ENCODE results near the gene BAZ1B.
A peak's percentile ranks its signal among the peaks of the same experiment; 100 is the strongest.
"Not testable (repeated sequence)": the region's sequence is repeated elsewhere in the genome, so short reads cannot be mapped to it uniquely, and the experiment has no call there.

The BAZ1B gene

GRCh38 chr7:73530800-73531199, 8.7 kb upstream of the BAZ1B start:
- no peaks in the 10 kb centered on the region for H3K79me2 ChIP-seq (ENCODE audit: insufficient read depth, low read length)
- H3K9me3 ChIP-seq (ENCODE audit: low read length): no peaks in the 10 kb centered on the region
- H3F3A ChIP-seq (ENCODE audit: insufficient read depth, low read length): no peaks in the 10 kb centered on the region
- H3K4me2 ChIP-seq (ENCODE audit: low read length): no peak overlapping the region
- H2AFZ ChIP-seq (ENCODE audit: low read length): no peak overlapping the region
- H3K9ac ChIP-seq (ENCODE audit: low read length): no peak overlapping the region
- no peak overlapping the region for H3K27ac ChIP-seq (ENCODE audit: low read depth, low read length, poor library complexity, severe bottlenecking)
- TF ChIP-seq CTCF (IDR thresholded peaks at IDR 0.05; ENCODE audit: low read length): no peak
- no peak for TF ChIP-seq EZH2 (IDR thresholded peaks at IDR 0.05; ENCODE audit: borderline replicate concordance, low read length)
- H3K4me1 ChIP-seq (ENCODE audit: insufficient read depth, low read length, severe bottlenecking): peaks cover 14% of the 10 kb centered on the region
- H4K20me1 ChIP-seq (ENCODE audit: insufficient read depth, low read length): no peaks in the 10 kb centered on the region
- no peaks in the 10 kb centered on the region for H3K9me2 ChIP-seq (ENCODE audit: low read depth, low read length)
- peaks cover 9% of the 10 kb centered on the region for H3K36me3 ChIP-seq (ENCODE audit: insufficient read depth, low read length)
- H3K27me3 ChIP-seq (ENCODE audit: insufficient read depth, low read length): no peaks in the 10 kb centered on the region
- H3K4me3 ChIP-seq (ENCODE audit: low read depth, low read length, poor library complexity, severe bottlenecking): no peak overlapping the region

- Histone ChIP-seq H3K27me3 (ENCODE audit: insufficient read depth, low read length) (no peaks in the 10 kb centered on the region), H3K27ac (ENCODE audit: low read depth, low read length, poor library complexity, severe bottlenecking) (peak overlapping the region; percentile 75), H3K9ac (ENCODE audit: low read length) (peak overlapping the region; percentile 35; the same call in 1 of the 2 replicates), H3K4me1 (ENCODE audit: insufficient read depth, low read length, severe bottlenecking) (peaks cover 46% of the 10 kb centered on the region), H4K20me1 (ENCODE audit: insufficient read depth, low read length) (no peaks in the 10 kb centered on the region), H3K4me3 (ENCODE audit: low read depth, low read length, poor library complexity, severe bottlenecking) (no peak overlapping the region), H3F3A (ENCODE audit: insufficient read depth, low read length) (no peaks in the 10 kb centered on the region), H3K9me2 (ENCODE audit: low read depth, low read length) (no peaks in the 10 kb centered on the region), H2AFZ (ENCODE audit: low read length) (no peak overlapping the region), H3K79me2 (ENCODE audit: insufficient read depth, low read length) (no peaks in the 10 kb centered on the region), H3K36me3 (ENCODE audit: insufficient read depth, low read length) (no peaks in the 10 kb centered on the region), H3K9me3 (ENCODE audit: low read length) (no peaks in the 10 kb centered on the region), H3K4me2 (ENCODE audit: low read length) (peak overlapping the region; percentile 10; the same call in 1 of the 2 replicates)
- TF ChIP-seq CTCF (IDR thresholded peaks at IDR 0.05; ENCODE audit: low read length) (no peak), EZH2 (IDR thresholded peaks at IDR 0.05; ENCODE audit: borderline replicate concordance, low read length) (no peak)
Measured at GRCh38 chr7:73526896-73527821, 5.1 kb upstream of the BAZ1B start.

- not testable (repeated sequence) for H3K9me2 ChIP-seq (ENCODE audit: low read depth, low read length); H3K9ac ChIP-seq (ENCODE audit: low read length); H3K27me3 ChIP-seq (ENCODE audit: insufficient read depth, low read length); H3K9me3 ChIP-seq (ENCODE audit: low read length); H3F3A ChIP-seq (ENCODE audit: insufficient read depth, low read length); H3K4me2 ChIP-seq (ENCODE audit: low read length); H3K36me3 ChIP-seq (ENCODE audit: insufficient read depth, low read length); H3K4me3 ChIP-seq (ENCODE audit: low read depth, low read length, poor library complexity, severe bottlenecking); H4K20me1 ChIP-seq (ENCODE audit: insufficient read depth, low read length); H3K79me2 ChIP-seq (ENCODE audit: insufficient read depth, low read length); H2AFZ ChIP-seq (ENCODE audit: low read length)
- peak overlapping the region; percentile 61 for H3K27ac ChIP-seq (ENCODE audit: low read depth, low read length, poor library complexity, severe bottlenecking)
- H3K4me1 ChIP-seq (ENCODE audit: insufficient read depth, low read length, severe bottlenecking): peaks cover 46% of the 10 kb centered on the region
Measured at GRCh38 chr7:73526158-73526494, 4.0 kb upstream of the BAZ1B start.

All from OCI-LY1 (cell line).